Glomerular endothelial cell (primary cell): Measurements from ENCODE around the gene GCAT. TPM values are rescaled to one million over a fixed set of nuclear protein-coding genes. Genes with fewer than 3 reads are reported as not detected.

ENCODE experiments used
- DNase-seq: peaks from one replicate; pipeline ENCODE4 v3.0.0-alpha.2; 2011; ENCODE audit warnings: low read depth, low spot score; ENCODE audit errors: extremely low read depth
- total RNA-seq: library from RNA; depleted of rRNA; stranded (reverse); fragments of >200 nt; gene quantifications from 2 replicates; pipeline ENCODE4 v1.2.3, GENCODE V29; 2015

Gene GCAT
- total RNA-seq, 1 donor from 2014 or later: 13.0 TPM

DNA sequence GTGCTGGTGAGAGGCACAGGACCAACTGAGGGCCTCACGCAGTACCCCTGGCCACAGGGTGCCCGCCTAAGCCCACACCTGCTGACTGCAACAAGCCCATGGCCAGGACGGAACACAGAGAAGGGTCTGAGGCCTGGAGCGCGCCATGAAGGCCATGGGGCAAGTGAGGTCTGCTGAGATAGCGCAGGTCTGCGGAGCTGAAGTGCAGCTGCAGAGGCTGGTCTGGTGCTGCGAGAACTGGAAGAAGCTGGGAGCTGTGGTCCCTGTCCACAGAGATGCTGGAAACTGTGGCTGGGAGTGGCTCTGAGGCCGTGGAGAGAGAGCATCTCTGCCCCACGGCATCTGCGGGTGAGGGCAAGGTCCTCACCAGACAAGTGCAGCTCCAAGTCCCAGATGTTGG lies 23.7 kb downstream of the GCAT start:
- no peak for DNase-seq

- DNase-seq: no peak
Observed at GRCh38 chr22:37832022-37832857, 24.5 kb downstream of the GCAT start.

DNA sequence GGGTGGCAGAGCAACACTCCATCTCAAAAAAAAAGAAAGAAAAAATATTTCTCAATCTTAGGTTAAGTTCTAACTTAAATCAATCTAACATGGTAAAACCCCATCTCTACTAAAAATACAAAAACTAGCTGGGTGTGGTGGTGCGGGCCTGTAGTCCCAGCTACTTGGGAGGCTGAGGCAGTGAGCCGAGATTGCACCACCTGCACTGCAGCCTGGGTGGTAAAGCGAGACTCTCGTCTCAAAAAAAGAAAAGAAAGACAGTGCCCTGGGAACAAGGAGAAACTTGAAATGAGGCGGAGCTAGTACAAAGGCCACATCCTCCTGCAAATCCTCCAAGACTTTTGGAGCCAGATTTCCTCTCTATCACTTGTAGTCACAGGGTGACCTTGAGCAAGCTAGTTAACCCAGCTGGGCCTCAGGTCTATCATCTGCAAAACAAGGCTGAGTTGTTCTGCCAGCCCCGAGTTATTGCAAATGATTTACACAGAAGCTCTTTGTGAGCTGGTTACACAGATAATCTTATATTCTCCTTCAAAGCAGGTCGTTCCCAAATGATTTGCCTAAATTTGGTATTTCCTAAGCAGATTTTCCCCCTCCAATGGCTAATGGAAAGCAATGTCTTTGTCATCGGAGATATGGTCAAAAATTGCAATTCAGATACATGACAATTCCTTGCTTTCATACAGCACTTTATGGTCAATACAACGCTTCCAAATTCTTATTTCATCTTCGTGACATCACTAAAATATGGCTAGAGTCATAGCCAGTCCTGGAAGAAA lies 34.5 kb downstream of the GCAT start:
- no peak for DNase-seq

- no peak for DNase-seq
Observed at GRCh38 chr22:37843741-37844089, 36.0 kb downstream of the GCAT start.

DNA sequence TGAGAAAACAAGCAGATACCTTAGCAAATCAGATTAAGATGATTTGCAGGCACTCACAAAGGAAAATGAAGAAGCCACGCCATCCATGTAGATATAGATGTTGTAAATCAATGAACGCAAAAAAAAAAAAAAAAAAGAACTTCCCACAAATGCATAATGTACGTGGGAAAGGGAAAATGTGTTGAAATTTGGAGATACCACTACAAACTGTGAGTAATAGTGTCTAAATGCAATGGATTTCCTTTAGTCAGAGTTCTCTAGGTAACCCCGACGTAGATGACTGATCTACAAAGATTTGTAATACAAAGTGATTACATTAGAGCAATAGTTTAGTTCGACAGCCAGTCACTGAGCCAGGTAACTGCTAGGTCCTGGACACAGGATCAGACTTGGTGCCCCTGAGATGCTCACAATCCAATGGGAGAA lies 37.2 kb downstream of the GCAT start:
- DNase-seq: no peak

DNA sequence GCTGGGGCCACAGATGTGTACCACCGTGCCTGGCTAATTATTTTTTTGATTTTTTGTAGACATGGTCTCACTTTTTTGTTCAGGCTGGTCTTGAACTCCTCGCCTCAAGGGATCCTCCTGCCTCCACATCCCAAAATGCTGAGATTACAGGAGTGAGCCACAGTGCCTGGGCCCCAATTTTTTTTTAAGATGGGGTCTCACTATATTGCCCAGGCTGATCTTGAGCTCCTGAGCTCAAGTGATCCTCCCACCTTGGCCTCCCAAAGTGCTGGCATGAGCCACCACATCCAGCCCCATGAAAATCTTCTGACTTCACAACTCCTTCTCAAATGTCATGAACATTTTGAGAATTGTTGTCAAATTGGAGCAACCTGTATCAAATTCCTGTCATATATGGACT lies 38.7 kb downstream of the GCAT start:
- DNase-seq: no peak

GRCh38 chr22:37848587-37849088 lies 40.9 kb downstream of the GCAT start:
- DNase-seq: peak; percentile 20

DNA sequence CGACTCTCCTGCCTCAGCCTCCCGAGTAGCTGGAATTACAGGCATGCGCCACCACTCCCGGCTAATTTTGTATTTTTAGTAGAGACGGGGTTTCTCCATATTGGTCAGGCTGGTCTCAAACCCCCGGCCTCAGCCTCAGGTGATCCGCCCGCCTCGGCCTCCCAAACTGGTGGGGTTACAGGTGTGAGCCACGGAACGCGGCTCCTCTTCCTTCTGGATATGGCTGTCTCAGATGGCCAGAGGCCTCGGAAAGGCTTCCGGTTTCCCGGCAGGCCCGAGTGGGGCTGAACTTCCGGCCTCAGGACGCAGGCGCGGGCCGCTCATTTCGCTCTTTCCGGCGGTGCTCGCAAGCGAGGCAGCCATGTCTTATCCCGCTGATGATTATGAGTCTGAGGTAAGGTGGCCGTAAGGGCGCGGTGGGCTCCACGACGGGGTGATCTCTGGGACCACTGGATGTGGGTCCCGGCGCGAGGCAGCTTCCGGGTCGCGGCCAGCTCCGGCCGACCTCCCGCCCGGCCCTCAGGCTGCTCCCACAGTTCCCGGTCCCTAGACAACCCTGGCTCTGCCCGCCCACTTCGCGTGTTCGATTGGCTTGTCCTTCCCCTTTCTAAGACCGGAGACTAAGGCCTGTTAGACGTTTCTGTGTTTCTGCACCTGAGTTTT lies 41.5 kb downstream of the GCAT start, which contains the start of gene EIF3L:
TSS of gene EIF3L (plus strand) at position 331 of the 663 bp plus-strand sequence. CDS start at position 362, 31 bp downstream.
- peak; percentile 44 for DNase-seq

- DNase-seq: no peak
Observed at GRCh38 chr22:37850801-37851200, 43.1 kb downstream of the GCAT start.

DNA sequence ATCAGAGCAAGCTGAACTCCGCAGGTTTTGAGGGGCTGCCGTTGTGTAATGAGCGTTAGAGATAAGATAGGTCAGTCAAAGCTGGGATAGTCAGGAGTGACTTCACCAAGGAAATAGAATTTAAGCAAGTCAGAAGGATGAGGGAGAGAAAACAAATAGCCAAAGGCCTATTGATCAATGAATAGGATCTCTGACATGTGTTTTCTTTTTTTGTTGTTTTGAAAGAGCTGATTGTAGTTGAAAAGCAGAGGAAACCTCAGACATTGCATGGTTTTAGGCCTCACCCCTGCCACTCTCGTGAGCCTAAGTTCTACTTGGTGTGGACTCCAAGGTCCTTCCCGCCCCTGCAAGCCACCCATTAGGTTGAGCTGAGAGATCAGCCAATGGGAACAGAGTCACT lies 44.7 kb downstream of the GCAT start:
- no peak for DNase-seq

DNA sequence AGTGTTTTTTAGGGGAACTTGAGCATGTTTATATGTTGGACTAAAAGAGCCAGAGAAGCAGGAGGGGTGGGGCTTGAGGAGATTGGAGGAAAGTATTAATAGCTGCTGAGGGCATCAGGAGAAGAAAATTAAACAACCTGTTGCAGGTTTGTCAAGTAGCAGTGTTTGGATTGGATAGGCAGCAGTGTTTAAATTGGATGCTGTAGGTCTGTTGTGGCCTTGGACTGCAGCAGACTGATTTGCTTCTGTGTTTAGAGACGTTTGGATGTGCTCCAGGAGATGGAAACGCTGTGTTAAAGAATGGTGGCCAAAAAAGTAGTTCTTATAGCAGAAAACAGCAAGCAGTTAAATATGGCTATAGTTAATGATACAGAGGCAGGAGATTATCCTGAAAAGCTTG lies 47.2 kb downstream of the GCAT start:
- no peak for DNase-seq

GRCh38 chr22:37855462-37855861 lies 47.7 kb downstream of the GCAT start:
- DNase-seq: no peak

DNA sequence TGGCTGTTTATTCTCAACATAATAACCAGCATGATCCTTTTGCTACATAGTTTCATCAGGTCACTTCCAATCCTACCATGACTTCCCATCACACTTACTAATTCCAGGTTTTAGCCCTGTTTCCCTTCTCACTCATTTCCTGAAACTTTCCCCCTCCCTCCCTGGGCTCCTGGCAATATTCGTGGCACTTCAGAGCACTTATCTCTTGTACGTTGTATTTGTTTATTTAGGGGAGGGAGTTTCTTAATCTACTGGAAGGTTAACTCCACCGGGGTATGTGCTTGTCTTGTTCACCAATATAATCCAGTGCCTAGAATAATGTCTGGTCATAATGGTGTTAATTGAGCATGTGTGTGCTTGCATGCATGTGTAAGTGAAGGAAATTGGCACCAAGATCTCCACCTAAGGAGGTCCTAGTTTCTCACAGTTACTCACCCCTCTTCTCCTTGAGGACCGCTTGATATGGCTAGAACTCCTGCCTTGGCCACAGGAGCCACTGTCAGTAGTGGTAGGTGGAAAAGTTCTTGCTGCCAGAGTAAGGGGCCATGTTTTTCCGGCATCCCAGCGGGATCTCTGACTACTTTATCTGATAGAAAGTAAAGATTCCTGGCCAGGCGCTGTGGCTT lies 53.2 kb downstream of the GCAT start:
- no peak for DNase-seq

DNA sequence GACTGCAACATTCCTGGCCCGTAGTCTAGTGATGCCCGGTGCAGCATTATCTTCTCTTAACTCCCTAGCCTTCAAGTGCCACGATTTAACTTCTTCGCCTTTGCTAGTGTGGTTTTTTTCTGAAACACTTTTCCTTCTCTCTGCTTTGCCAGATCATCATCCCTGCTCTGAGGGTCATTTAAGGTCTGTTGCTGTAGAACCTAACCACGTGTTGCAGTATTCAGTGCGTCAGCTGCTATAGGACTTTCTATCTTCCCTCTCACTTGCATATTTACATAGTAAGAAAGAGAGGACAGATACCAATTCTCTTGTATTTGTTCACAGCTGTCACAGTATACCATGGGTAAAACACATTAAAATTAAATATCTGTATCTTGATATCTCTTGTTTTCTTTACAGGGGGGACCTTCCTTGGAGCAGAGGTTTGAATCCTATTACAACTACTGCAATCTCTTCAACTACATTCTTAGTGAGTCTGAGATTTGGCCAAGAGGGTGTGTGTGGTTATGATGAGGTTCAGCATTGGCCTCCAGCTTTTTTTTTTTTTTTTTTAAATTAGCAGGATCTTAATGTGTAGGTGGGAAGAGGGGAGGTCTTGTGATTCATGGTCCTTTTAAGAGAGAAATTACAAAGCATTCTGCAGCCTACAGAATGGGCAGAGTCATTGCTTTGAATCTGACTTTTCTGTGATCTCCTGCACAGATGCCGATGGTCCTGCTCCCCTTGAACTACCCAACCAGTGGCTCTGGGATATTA lies 55.0 kb downstream of the GCAT start:
- no peak for DNase-seq

DNA sequence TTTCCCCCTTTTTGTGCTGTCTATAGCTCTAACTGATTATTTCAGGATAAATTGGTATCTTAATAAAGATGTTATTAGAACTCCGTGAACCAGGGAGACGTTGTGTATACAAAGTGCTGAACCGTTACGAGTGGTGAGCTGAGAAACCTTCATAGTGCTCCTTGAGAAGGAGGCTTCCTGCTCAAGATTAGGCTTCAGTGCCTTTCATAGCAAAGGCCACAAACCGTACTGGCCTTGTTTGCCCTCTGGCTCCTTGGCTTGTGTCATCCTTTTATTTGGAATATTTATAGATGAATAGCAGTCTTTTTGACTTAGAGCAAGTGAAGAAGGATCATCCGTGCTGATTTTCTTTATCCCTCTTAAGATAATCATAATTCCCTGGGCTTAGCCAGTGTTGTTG lies 57.8 kb downstream of the GCAT start:
- no peak for DNase-seq

Other genes starting within 250 kb of the GCAT start
- gene CDC42EP1, start 247.5 kb upstream of the GCAT start, total RNA-seq: 89.3 and 120 TPM in 2 replicates
- not detected in 2 replicates for gene LGALS2, start 227.8 kb upstream of the GCAT start, total RNA-seq
- gene GGA1, start 199.1 kb upstream of the GCAT start, total RNA-seq: 51.7 and 57.5 TPM in 2 replicates
- gene SH3BP1, start 168.3 kb upstream of the GCAT start, total RNA-seq: 4.3 and 18.7 TPM in 2 replicates
- gene PDXP, start 149.2 kb upstream of the GCAT start, total RNA-seq: 15.5 and 19.7 TPM in 2 replicates
- 4,843 and 7,713 TPM in 2 replicates for gene LGALS1, start 132.3 kb upstream of the GCAT start, total RNA-seq
- gene NOL12, start 121.6 kb upstream of the GCAT start, total RNA-seq: 20.9 and 25.8 TPM in 2 replicates
- gene TRIOBP, start 110.9 kb upstream of the GCAT start, total RNA-seq: 128 and 133 TPM in 2 replicates
- gene GALR3, start 15.4 kb downstream of the GCAT start, total RNA-seq: not detected in 2 replicates
- 34.9 and 55.2 TPM in 2 replicates for gene ANKRD54, start 36.4 kb downstream of the GCAT start, total RNA-seq
- 254 and 368 TPM in 2 replicates for gene EIF3L, start 41.5 kb downstream of the GCAT start, total RNA-seq
- gene MICALL1, start 98.4 kb downstream of the GCAT start, total RNA-seq: 122 and 133 TPM in 2 replicates
- gene C22orf23, start 145.7 kb downstream of the GCAT start, total RNA-seq: 0.41 TPM in 1 of 2 replicates, not detected in the other
- gene POLR2F, start 145.8 kb downstream of the GCAT start, total RNA-seq: 93.6 and 115 TPM in 2 replicates
- gene SOX10, start 176.6 kb downstream of the GCAT start, total RNA-seq: not detected in 2 replicates
- gene PICK1, start 249.5 kb downstream of the GCAT start, total RNA-seq: 8.9 and 12.8 TPM in 2 replicates